Measurements from ENCODE around the gene IQSEC3. TPM values are rescaled to one million over a fixed set of nuclear protein-coding genes. Genes with fewer than 3 reads are reported as not detected.

The IQSEC3 gene
- total and polyA plus RNA-seq, 4 donors = 0.29 to 7.5 (median 1.5) TPM

DNA sequence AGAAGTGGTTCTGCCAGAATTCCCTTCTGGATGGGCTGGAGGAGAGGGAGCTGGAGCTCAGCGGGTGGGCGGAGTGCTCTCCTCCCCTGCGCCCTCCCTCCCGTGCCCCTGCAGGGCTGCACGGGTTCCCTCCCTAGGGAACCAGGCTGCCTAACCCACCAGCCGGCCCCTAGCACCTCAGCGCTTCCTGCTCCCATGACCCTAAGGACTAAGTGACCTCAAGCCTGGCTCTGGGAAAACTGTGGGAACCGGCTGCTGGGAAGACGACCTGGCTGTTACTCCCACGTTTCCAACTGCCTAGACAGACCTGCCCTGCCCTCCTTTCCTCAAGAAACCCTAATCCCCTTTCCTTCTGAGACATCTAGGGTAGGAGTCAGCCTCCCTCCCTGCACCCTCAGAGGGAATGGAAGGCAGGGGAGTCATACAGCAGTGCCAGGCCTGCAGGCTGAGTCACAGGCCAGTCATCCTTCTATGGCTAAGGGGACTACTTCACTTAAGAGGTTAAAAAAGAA is 115.9 kb downstream of the IQSEC3 start:
- TF ChIP-seq, protein P1, sequence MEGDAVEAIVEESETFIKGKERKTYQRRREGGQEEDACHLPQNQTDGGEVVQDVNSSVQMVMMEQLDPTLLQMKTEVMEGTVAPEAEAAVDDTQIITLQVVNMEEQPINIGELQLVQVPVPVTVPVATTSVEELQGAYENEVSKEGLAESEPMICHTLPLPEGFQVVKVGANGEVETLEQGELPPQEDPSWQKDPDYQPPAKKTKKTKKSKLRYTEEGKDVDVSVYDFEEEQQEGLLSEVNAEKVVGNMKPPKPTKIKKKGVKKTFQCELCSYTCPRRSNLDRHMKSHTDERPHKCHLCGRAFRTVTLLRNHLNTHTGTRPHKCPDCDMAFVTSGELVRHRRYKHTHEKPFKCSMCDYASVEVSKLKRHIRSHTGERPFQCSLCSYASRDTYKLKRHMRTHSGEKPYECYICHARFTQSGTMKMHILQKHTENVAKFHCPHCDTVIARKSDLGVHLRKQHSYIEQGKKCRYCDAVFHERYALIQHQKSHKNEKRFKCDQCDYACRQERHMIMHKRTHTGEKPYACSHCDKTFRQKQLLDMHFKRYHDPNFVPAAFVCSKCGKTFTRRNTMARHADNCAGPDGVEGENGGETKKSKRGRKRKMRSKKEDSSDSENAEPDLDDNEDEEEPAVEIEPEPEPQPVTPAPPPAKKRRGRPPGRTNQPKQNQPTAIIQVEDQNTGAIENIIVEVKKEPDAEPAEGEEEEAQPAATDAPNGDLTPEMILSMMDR (IDR thresholded peaks at IDR 0.05; ENCODE audit: control extremely low read depth, extremely low read depth) = no peak
- Histone ChIP-seq H3K9me3 (ENCODE audit: control insufficient read depth in 4 of 4, insufficient read depth in 3 of 4, low read length in 3 of 4) (no peaks in the 10 kb centered on the region), H3K9ac (ENCODE audit: insufficient read depth in 1 of 2, low read length in 2 of 2) (no peak overlapping the region), H3K4me1 (ENCODE audit: control insufficient read depth in 5 of 5, insufficient read depth in 5 of 5, low read length in 5 of 5) (peaks cover 0 to 12% (median 0%) of the 10 kb centered on the region in 5 donors), H3K27ac (ENCODE audit: low read depth in 1 of 2, low read length in 1 of 2) (peak overlapping the region in 1 of 2 donors; percentile 24), H3K4me3 (no peak overlapping the region), H3K27me3 (ENCODE audit: control insufficient read depth in 3 of 3, insufficient read depth in 3 of 3, low read length in 2 of 3) (no peaks in the 10 kb centered on the region), H3K36me3 (ENCODE audit: control insufficient read depth in 4 of 4, insufficient read depth in 4 of 4, low read length in 4 of 4) (no peaks in the 10 kb centered on the region)
- 77 to 80% methylated on average over 9 to 10 of the region's 10 CpGs for WGBS, 2 donors
- DNase-seq (no peak), ATAC-seq (ENCODE audit: insufficient read depth, low FRiP score) (no peak)

DNA sequence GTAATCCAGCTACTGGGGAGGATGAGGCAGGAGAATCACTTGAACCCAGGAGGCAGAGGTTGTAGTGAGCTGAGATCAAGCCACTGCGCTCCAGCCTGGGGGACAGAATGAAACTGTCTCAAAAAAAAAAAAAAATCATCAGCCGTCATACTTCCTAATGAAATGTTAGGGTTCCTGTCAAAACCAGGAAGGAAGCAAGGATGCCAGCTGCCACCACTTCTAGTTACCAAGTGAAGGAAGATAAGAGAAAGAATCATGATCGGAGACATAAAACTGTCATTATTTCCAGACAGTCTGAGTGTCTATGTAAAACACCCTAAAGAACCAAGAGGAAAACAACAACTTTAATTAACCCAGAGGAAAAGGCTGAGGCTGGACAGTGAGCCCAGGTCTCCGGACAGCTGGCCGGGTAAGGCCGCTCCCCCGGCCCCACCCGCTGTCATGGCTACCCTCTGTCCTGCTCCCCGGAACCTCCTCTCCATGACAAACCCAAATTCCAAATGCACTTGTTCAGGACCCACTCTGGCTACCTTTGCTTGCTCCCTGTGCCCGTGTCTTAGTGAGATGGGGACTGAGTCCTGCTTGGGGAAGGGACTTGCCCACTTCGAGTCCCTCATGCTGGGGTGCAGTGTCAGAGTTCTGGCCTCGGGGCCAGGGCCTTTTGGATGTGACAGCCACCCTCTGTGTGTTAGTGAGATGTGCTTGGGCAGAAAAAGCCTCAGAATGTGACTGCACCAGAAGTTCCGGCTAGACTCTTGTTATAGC is 118.4 kb downstream of the IQSEC3 start:
- DNase-seq = no peak
- no peak overlapping the region for H3K27ac ChIP-seq (ENCODE audit: low read depth in 1 of 2, low read length in 1 of 2)
- no peak overlapping the region for H3K9ac ChIP-seq (ENCODE audit: insufficient read depth in 1 of 2, low read length in 2 of 2)

DNA sequence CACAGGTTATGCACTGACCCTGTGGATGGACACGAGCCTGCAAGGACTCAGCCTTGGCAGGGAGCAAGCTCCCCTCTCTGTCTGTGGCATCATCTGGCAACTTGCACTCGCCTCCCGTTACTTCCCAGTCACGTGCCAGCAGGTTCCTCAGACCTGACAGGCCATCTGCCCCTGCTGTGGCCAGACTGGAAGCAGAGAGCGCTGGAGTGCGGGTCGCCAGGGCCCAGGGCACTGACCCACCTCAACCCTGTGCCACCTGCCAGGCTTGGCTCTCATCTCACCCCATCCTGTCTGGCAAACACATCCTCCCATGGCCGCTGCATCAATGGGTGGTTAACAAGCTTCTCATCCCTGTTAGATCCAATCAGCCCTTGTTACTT is 119.0 kb downstream of the IQSEC3 start:
- H3K9me3 ChIP-seq (ENCODE audit: control insufficient read depth in 4 of 4, insufficient read depth in 3 of 4, low read length in 3 of 4) = peaks cover 0 to 2% (median 0%) of the 10 kb centered on the region in 4 donors
- no peak for ATAC-seq (ENCODE audit: insufficient read depth, low FRiP score)
- TF ChIP-seq, protein P1 (IDR thresholded peaks at IDR 0.05; ENCODE audit: control extremely low read depth, extremely low read depth) = no peak
- H3K4me3 ChIP-seq = no peak overlapping the region
- peaks cover 0 to 1% (median 0%) of the 10 kb centered on the region in 5 donors for H3K4me1 ChIP-seq (ENCODE audit: control insufficient read depth in 5 of 5, insufficient read depth in 5 of 5, low read length in 5 of 5)
- 71 to 72% methylated on average over 8 of the region's 8 CpGs for WGBS, 2 donors
- DNase-seq = no peak
- no peaks in the 10 kb centered on the region for H3K36me3 ChIP-seq (ENCODE audit: control insufficient read depth in 4 of 4, insufficient read depth in 4 of 4, low read length in 4 of 4)
- H3K27me3 ChIP-seq (ENCODE audit: control insufficient read depth in 3 of 3, insufficient read depth in 3 of 3, low read length in 2 of 3) = peaks cover 0 to 2% (median 0%) of the 10 kb centered on the region in 3 donors
- no peak overlapping the region for H3K9ac ChIP-seq (ENCODE audit: insufficient read depth in 1 of 2, low read length in 2 of 2)
- no peak overlapping the region for H3K27ac ChIP-seq (ENCODE audit: low read depth in 1 of 2, low read length in 1 of 2)

More for the DNA sequence above, 118.4 kb downstream of the IQSEC3 start:
- no peak for ATAC-seq (ENCODE audit: insufficient read depth, low FRiP score)
- Histone ChIP-seq H3K4me1 (ENCODE audit: control insufficient read depth in 5 of 5, insufficient read depth in 5 of 5, low read length in 5 of 5) (peaks cover 0 to 1% (median 0%) of the 10 kb centered on the region in 5 donors), H3K9me3 (ENCODE audit: control insufficient read depth in 4 of 4, insufficient read depth in 3 of 4, low read length in 3 of 4) (peaks cover 0 to 2% (median 0%) of the 10 kb centered on the region in 4 donors), H3K27me3 (ENCODE audit: control insufficient read depth in 3 of 3, insufficient read depth in 3 of 3, low read length in 2 of 3) (peaks cover 0 to 2% (median 0%) of the 10 kb centered on the region in 3 donors), H3K4me3 (no peak overlapping the region), H3K36me3 (ENCODE audit: control insufficient read depth in 4 of 4, insufficient read depth in 4 of 4, low read length in 4 of 4) (no peaks in the 10 kb centered on the region)
- TF ChIP-seq, protein P1 (IDR thresholded peaks at IDR 0.05; ENCODE audit: control extremely low read depth, extremely low read depth) = no peak
- WGBS, 2 donors = 45 to 58% methylated on average over 13 of the region's 13 CpGs
